ENCODE data around the gene FAM184B. TPM values are rescaled to one million over a fixed set of nuclear protein-coding genes. Genes with fewer than 3 reads are reported as not detected.

The FAM184B gene
- total RNA-seq, 1 experiment from 2014 or later, result 0.07 TPM

- ATAC-seq (no peak), DNase-seq (ENCODE audit: low read depth, low spot score) (no peak)
- Histone ChIP-seq H3K4me2 (ENCODE audit: low read length) (no peak overlapping the region), H3K27me3 (ENCODE audit: insufficient read depth, low read length) (no peaks in the 10 kb centered on the region), H3K9ac (ENCODE audit: low read length) (no peak overlapping the region), H4K20me1 (ENCODE audit: insufficient read depth) (no peaks in the 10 kb centered on the region), H2AFZ (ENCODE audit: low read depth, low read length, poor library complexity, severe bottlenecking) (no peak overlapping the region), H3K9me3 (ENCODE audit: control insufficient read depth in 1 of 2, insufficient read depth in 1 of 2, low read depth in 1 of 2, low read length in 2 of 2) (no peaks in the 10 kb centered on the region), H3K36me3 (ENCODE audit: control insufficient read depth in 1 of 2, insufficient read depth in 2 of 2, low read length in 2 of 2) (peaks cover 25 to 57% of the 10 kb centered on the region in 2 experiments; a peak in 3 of 4 replicates), H3K27ac (ENCODE audit: low read depth, low read length) (no peak overlapping the region), H3K79me2 (ENCODE audit: insufficient read depth, low read length) (peaks cover 7% of the 10 kb centered on the region; the same call in 1 of the 2 replicates), H3K4me1 (ENCODE audit: control insufficient read depth in 1 of 2, insufficient read depth in 2 of 2, low read length in 2 of 2) (no peaks in the 10 kb centered on the region), H3K4me3 (replicated peaks in 1 of 2; ENCODE audit: low read depth in 1 of 2, low read length in 2 of 2) (no peak overlapping the region), H3K9me2 (ENCODE audit: insufficient read depth) (no peaks in the 10 kb centered on the region)
- no TSS peak for BruUV-seq (replicated peaks)
- intact Hi-C loops (cut with micrococcal nuclease), result no loop called here
- ChIA-PET RAD21 (ENCODE audit: low non-redundant PET in 1 of 2, low total read pairs in 2 of 2, uncharacterized antibody in 2 of 2, unreplicated experiment in 2 of 2) (no interaction called here), CTCF (no interaction called here), POLR2A (no interaction called here)
- TF ChIP-seq POLR2AphosphoS5 (IDR thresholded peaks at IDR 0.05; ENCODE audit: low read depth, low read length), result no peak
- TF ChIP-seq FOSL1 (IDR thresholded peaks at IDR 0.05; ENCODE audit: low read depth), result no peak
- no peak for TF ChIP-seq CEBPB (IDR thresholded peaks at IDR 0.05; ENCODE audit: low read depth)
- no peak for TF ChIP-seq REST (IDR thresholded peaks at IDR 0.05; ENCODE audit: low read depth)
- no peak for TF ChIP-seq ZBTB33 (IDR thresholded peaks at IDR 0.05; ENCODE audit: extremely low read depth, insufficient replicate concordance, low read length)
- TF ChIP-seq POLR2A (IDR thresholded peaks at IDR 0.05; ENCODE audit: borderline replicate concordance, extremely low read depth, insufficient read depth, insufficient read length), result no peak
- no peak for TF ChIP-seq EZH2 (IDR thresholded peaks at IDR 0.05)
- no peak for TF ChIP-seq JUND (IDR thresholded peaks at IDR 0.05)
- no peak for TF ChIP-seq TCF7L2 (IDR thresholded peaks at IDR 0.05; ENCODE audit: borderline replicate concordance, extremely low read depth, insufficient read depth, insufficient read length)
- no peak for TF ChIP-seq ELF1 (IDR thresholded peaks at IDR 0.05; ENCODE audit: borderline replicate concordance, low read depth)
- no peak for TF ChIP-seq ATF3 (IDR thresholded peaks at IDR 0.05)
- no peak for TF ChIP-seq MAX (IDR thresholded peaks at IDR 0.05)
- no peak for TF ChIP-seq YY1 (IDR thresholded peaks at IDR 0.05; ENCODE audit: extremely low read depth, insufficient replicate concordance, low read depth, low read length)
- no peak for TF ChIP-seq RAD21 (IDR thresholded peaks at IDR 0.05; ENCODE audit: low read depth)
- TF ChIP-seq CTCF (IDR thresholded peaks at IDR 0.05 in 2 of 3, conservative IDR thresholded peaks at IDR 0.05 in 1 of 3; ENCODE audit: borderline replicate concordance in 1 of 3, insufficient read depth in 1 of 3, low read depth in 2 of 3, low read length in 2 of 3), result no peak
- TF ChIP-seq SRF (IDR thresholded peaks at IDR 0.05; ENCODE audit: low read depth), result no peak
- TF ChIP-seq SIN3A (IDR thresholded peaks at IDR 0.05; ENCODE audit: low read depth), result no peak
- no peak for TF ChIP-seq EGR1 (IDR thresholded peaks at IDR 0.05; ENCODE audit: low read depth)
- TF ChIP-seq ZNF274 (IDR thresholded peaks at IDR 0.05; ENCODE audit: low read depth, low read length), result no peak
- no peak for TF ChIP-seq CBX3 (IDR thresholded peaks at IDR 0.05; ENCODE audit: low read depth)
These were observed 197.5 kb downstream of the FAM184B start for GRCh38 chr4:17583941-17584340.

Measured in HCT116 (cell line).